Fibroblast of lung (primary cell): ENCODE data around the gene RNF126.

Source experiments
- EZH2 ChIP-seq: IDR thresholded peaks from 2 replicates; pipeline ENCODE4 v1.5.1; 2012; ENCODE audit warnings: low read length, control low read depth, mild to moderate bottlenecking; ENCODE audit errors: missing control alignments
- TF ChIP-seq, protein P1 (sequence below), 2 donors: IDR thresholded peaks in 1 of 2; conservative IDR thresholded peaks in 1 of 2; 1 replicate in 1 of 2; 2 replicates in 1 of 2; pipeline ENCODE4 v1.5.1; 2011 to 2012; ENCODE audit warnings: low read length in 2 of 2, control low read depth in 1 of 2, inconsistent platforms in 1 of 2, low read depth in 1 of 2, mild to moderate bottlenecking in 1 of 2

DNA sequence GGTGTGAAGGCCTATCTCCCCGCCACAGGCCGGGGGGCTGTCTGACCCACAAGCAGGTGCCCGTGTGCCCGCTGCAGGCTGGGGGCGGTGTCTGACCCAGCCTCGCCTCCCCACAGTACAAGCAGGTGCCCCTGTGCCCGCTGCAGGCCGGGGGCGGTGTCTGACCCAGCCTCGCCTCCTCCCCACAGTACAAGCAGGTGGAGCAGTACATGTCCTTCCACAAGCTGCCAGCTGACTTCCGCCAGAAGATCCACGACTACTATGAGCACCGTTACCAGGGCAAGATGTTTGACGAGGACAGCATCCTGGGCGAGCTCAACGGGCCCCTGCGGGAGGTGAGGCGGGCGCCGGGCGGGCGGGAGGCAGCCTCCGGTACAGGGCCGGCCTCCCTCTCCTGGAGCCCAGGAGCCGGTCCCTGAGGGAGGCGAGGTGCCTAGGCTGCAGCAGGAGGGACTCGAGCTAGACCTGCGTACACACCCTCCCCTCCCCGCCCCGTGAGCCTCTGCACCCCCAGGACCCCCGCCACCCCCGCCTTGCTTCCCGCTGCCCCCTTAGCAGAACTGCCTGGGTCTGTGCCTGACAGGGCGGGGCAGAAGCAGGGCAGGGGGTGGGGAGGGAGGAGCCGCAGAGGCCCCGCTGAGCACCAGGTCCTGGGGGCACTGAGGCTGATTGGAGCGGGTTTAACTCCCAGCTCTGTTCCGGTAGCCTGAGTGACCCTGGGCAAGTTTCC is 52.8 kb downstream of the RNF126 start:
- TF ChIP-seq, protein P1, sequence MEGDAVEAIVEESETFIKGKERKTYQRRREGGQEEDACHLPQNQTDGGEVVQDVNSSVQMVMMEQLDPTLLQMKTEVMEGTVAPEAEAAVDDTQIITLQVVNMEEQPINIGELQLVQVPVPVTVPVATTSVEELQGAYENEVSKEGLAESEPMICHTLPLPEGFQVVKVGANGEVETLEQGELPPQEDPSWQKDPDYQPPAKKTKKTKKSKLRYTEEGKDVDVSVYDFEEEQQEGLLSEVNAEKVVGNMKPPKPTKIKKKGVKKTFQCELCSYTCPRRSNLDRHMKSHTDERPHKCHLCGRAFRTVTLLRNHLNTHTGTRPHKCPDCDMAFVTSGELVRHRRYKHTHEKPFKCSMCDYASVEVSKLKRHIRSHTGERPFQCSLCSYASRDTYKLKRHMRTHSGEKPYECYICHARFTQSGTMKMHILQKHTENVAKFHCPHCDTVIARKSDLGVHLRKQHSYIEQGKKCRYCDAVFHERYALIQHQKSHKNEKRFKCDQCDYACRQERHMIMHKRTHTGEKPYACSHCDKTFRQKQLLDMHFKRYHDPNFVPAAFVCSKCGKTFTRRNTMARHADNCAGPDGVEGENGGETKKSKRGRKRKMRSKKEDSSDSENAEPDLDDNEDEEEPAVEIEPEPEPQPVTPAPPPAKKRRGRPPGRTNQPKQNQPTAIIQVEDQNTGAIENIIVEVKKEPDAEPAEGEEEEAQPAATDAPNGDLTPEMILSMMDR (conservative IDR thresholded peaks at IDR 0.05 in 1 of 2, IDR thresholded peaks at IDR 0.05 in 1 of 2; ENCODE audit: low read depth in 1 of 2, low read length in 2 of 2) = no peak
- TF ChIP-seq EZH2 = no peak
